ENCODE measurements around the gene FARS2.
A peak's percentile ranks its signal among the peaks of the same experiment; 100 is the strongest.

FARS2 gene

DNA sequence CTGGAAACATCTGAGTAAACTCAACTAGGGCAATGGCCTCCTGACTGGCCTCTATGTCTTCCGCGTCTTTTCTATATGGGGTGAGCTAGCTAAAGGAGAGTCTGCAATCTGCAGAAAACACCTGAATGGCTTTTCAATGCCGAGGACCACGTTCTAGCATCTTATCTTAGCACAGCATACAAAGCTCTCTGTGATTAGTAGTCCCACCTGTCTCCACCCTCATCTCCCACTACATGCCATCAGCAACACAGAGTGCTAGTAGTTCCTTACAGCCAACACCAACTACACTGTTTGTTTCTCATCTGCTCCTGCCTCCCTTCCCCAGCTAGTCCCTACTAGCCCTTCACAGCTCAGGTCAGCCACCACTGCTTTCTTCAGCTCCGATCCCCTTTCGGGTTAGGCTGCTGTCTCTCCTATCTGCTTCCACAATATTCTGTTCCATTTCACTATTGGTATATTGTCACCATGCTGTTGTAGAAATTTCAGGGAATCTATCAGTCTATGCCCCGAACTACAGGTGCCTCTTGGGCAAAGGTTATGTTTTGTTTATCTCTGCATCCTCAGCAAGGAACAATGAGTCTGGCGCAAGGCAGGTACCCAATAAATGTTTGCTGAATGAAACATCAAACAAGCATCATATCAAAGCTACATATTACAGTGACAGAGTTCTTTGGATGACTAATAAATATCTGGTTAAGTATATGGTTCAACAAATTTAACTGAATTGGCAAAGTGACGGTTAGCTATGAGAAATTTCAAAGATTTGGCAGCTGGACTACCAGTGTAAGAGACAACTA, 12.8 kb upstream of the FARS2 start:
- no peak for DNase-seq (ENCODE audit: low read depth in 4 of 4, low spot score in 1 of 4)

GRCh38 chr6:5249451-5250122, 11.7 kb upstream of the FARS2 start:
- DNase-seq (ENCODE audit: low read depth in 4 of 4, low spot score in 1 of 4) = no peak

DNA sequence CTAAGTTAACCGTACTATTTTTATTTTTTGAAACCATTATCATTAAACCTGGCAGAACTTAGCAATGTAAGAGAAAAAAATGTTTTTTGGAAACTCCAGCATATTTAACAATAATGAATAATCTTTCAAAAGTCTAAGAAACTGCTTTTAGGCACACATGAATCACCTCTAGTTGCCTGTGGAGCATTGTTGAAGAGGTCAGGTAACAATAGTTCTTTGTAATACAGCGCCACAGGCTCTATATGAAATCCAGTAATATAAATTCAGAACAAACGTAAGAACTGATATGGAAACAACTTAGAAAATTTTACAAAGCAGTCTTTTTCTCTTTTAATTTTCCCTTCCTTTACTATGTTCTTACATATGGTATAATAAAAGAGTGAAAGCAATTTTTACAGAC, 10.9 kb upstream of the FARS2 start:
- no peak for DNase-seq (ENCODE audit: low read depth in 4 of 4, low spot score in 1 of 4)

DNA sequence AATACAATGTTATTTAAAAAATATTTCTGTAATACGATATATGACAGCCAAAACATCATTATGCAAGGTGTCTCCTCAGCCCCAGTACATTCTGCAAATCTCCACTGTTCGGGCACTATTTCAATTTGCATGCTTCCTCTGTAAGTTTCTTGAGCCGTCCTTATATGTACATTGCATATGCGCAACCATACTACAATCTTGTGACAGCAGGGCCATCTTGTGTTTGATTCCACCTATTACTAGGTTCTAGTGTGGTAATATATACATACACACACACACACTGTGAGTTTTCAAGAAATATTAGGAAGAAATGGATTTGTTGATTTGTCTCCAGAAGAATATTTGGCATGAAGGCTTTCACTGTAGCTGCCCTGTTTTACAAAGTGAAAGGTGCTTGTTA, 10.4 kb upstream of the FARS2 start:
- no peak for DNase-seq (ENCODE audit: low read depth in 4 of 4, low spot score in 1 of 4)

DNA sequence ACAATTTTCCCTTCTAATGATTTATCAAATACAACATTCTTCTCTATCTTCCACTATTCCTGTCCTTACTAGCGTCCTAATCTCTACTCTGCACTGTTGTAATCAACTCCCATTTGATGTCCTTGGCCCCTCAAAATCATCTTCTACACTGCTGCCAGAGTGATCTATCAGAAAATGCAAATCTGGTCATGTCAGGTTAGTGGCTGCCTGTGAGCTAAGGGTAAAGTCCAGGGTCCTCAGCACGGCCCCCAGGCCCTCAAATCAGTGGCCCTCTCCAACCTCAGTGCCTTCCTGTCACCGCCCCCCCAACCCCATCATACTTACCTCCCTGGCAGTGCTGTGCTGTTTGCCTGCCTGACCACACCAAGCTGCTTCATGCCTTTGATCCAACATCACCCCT, 4.4 kb upstream of the FARS2 start:
- no peak for DNase-seq (ENCODE audit: low read depth in 4 of 4, low spot score in 1 of 4)

DNA sequence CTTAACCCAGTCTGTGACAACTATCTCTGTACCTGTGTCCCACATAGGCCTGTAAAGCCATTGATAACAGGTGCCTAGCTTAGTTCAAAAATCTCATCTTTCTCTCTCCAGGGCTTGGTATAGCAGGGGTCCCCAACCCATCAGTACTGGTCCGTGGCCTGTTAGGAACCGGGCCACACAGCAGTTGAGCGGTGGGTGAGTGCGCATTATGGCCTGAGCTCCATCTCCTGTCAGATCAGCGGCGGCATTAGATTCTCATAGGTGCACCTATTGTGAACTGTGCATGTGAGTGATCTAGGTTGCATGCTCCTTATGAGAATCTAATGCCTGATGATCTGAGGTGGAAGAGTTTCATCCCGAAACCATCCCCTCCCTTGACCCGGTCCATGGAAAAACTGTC, 3.9 kb upstream of the FARS2 start:
- no peak for DNase-seq (ENCODE audit: low read depth in 4 of 4, low spot score in 1 of 4)

- DNase-seq (ENCODE audit: low read depth in 4 of 4, low spot score in 1 of 4) = no peak
These were observed 1.9 kb upstream of the FARS2 start for GRCh38 chr6:5259428-5259827.

GRCh38 chr6:5260111-5260620, 1.1 kb upstream of the FARS2 start:
- DNase-seq (ENCODE audit: low read depth in 4 of 4, low spot score in 1 of 4) = peak; percentile 33 to 59 (median 52)

DNA sequence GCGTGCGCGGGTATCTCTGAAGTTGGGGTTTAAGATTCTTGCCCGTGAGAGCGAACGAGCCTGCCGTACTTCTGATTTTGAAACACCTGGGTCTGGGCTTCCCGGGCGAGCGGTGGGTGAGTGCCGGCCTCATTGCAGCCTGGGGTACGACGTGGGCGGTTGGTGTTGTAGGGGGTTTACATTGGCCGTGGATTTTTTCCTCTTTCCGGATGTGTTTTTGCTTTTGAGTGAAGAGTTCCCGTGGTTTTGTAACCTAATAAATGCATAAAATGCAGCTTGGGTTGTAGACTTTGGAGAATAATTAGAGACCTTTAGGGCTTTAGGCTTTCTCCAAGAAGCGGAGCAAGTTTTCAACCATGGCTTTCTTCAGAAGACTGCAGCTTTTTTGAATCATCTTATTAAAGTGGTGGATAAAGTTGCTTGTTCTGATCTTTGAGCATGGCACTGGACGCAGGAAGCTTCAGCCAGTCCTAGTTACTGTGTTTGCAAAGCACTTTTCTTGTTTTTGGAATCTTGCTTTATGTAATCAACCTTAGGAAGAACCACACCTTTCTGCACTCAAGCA, 314 bp downstream of the FARS2 start:
- no peak for DNase-seq (ENCODE audit: low read depth in 4 of 4, low spot score in 1 of 4)

GRCh38 chr6:5266423-5266822, 5.1 kb downstream of the FARS2 start:
- no peak for DNase-seq (ENCODE audit: low read depth in 4 of 4, low spot score in 1 of 4)

DNA sequence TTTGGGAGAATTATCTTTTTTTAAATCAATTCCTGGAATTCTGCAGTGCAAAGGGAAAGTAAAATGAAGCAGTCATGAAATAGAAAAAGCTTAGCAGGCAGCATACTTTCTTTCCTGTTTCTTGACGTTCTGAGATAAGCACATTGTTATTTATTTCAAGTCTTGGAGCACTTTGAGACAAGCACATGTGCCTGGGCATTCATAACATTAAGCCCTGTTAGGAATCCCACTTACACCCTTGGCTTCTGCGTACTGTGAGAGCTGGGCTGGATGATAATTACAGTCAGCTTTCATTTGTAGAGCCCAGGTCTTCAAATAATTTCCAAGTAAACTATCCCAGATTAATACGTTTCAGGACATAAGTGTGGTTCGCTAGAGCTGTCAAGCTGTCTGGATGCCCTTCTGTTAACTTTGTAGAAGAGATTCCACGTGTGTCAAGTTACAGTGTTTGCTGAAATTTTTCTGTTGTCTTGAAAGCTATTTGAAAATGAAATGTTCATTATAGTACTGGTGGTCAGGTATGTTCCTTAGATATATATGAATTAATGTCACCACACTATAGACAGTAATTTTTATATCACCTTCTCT, 8.9 kb downstream of the FARS2 start:
- DNase-seq (ENCODE audit: low read depth in 4 of 4, low spot score in 1 of 4) = no peak

GRCh38 chr6:5271926-5272325, 10.6 kb downstream of the FARS2 start:
- DNase-seq (ENCODE audit: low read depth in 4 of 4, low spot score in 1 of 4) = no peak

GRCh38 chr6:5274231-5274630, 12.9 kb downstream of the FARS2 start:
- no peak for DNase-seq (ENCODE audit: low read depth in 4 of 4, low spot score in 1 of 4)

DNA sequence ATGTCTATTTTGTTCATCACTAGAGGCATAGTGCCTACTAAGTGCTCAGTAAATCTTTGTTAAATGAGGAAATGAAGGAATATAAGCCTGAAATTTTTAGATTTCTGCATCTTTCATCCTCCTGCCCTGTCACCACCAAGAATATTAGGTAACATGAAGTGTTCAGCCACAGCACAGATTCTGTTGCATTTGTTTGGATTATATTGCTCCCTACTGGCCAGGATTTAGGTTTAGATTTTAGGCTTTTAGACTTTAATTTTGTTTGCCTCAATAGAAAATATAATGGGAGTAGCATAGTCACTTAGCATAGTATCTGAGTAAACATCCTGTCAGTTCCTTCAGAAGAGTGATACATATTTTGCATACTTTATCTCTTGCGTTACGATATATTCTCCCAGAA, 14.2 kb downstream of the FARS2 start:
- DNase-seq (ENCODE audit: low read depth in 4 of 4, low spot score in 1 of 4) = no peak

DNA sequence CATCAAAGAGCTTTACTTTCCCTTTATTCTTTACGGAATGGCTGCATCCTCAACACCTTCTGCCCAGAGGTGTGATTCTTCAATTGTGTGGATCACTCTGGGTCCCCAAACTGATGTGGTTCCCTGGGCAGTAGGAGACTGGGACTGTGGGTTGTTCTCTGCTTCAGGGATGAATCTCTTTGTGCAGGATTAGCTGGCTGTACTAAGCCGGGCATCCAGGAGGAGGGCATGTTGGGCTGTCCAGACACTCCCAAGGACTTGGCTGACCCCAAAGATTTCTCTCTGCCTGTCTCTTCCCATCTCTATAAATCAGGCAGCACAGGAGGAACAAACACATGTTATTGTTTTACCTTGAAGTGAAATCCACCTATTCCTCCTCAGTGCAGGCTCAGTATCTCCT, 15.3 kb downstream of the FARS2 start:
- DNase-seq (ENCODE audit: low read depth in 4 of 4, low spot score in 1 of 4) = no peak

- no peak for DNase-seq (ENCODE audit: low read depth in 4 of 4, low spot score in 1 of 4)
These were observed 16.3 kb downstream of the FARS2 start for GRCh38 chr6:5277589-5277988.

DNA sequence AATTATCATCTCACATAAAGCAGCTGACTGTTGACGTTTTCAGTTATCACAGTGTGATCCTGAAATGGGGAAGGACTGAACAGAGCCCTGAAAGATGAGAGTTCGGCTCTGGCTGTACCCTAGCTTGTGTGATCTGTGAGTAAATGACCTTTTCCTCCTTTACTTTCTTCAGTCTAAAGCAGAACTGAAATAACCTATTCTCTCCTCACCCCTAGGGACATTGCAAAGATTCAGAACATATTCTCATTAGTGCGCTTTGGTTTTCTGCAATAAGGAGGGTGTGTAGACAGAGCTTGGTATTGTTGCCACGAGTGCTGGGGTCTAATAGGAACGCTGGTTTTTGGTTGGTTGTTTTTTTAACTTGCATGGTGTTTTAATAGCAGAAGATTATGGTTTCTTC, 16.7 kb downstream of the FARS2 start:
- DNase-seq (ENCODE audit: low read depth in 4 of 4, low spot score in 1 of 4) = no peak

- no peak for DNase-seq (ENCODE audit: low read depth in 4 of 4, low spot score in 1 of 4)
These were observed 17.3 kb downstream of the FARS2 start for GRCh38 chr6:5278565-5279120.

DNA sequence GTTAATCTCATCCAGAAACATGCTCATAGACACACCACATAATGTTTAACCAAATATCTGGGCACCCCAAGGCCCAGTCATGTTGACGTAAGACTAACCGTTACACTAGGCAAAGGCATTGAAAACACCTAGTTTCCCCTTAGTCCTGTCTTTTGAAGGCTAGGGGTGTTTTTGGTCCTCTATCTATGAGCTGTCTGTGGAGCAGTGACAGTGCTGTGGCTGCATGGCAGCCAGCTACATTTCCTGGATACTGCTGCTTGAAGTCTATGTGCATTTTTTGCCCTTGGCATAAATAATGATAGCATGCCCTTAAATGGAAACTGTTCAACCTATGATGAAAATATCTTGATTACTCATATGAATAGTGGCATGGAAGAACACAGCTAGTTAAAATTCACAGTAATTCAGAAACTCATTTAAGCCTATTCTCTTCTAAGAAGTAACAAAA, 18.6 kb downstream of the FARS2 start:
- peak in 1 of 4 experiments; percentile 21 for DNase-seq (ENCODE audit: low read depth in 4 of 4, low spot score in 1 of 4)

GRCh38 chr6:5280920-5281319, 19.6 kb downstream of the FARS2 start:
- DNase-seq (ENCODE audit: low read depth in 4 of 4, low spot score in 1 of 4) = no peak

- no peak for DNase-seq (ENCODE audit: low read depth in 4 of 4, low spot score in 1 of 4)
These were observed 20.9 kb downstream of the FARS2 start for GRCh38 chr6:5282191-5282623.

Data from stimulated activated CD4-positive, alpha-beta T cell treated with anti-CD3 and anti-CD28 coated beads, Interleukin-1b, Interleukin-23, amount 100 ng/mL, for 24 hours (primary cell).